Vagina (tissue), 2 donors: ENCODE measurements around the gene GALNT12.

Source experiments
- CTCF ChIP-seq, 3 experiments: fragments of 450-650 bp in 2 of 3; fragments of 200-600 bp in 1 of 3; sonication (generic) in 1 of 3; IDR thresholded peaks; one replicate each; pipeline ENCODE4 v1.5.1; 2017 to 2019; ENCODE audit warnings: antibody characterized with exemption in 3 of 3, mild to moderate bottlenecking in 2 of 3, moderate library complexity in 2 of 3
- POLR2A ChIP-seq, 2 donors: fragments of 450-650 bp; IDR thresholded peaks; one replicate each; pipeline ENCODE4 v1.6.1; 2017; ENCODE audit warnings: antibody characterized with exemption in 2 of 2, mild to moderate bottlenecking in 2 of 2, moderate library complexity in 2 of 2

GRCh38 chr9:98887918-98888510, 80.5 kb downstream of the GALNT12 start:
- TF ChIP-seq CTCF (IDR thresholded peaks at IDR 0.05) (no peak), POLR2A (IDR thresholded peaks at IDR 0.05) (no peak)
